GM10266 (cell line): Measurements from ENCODE around the gene OR51F1.
"Not testable (repeated sequence)": the region's sequence is repeated elsewhere in the genome, so short reads cannot be mapped to it uniquely, and the experiment has no call there.

Experiments used
- DNase-seq: peaks from one replicate; pipeline ENCODE4 v3.0.0; 2012; ENCODE audit errors: extremely low spot score
- TF ChIP-seq, protein P1 (sequence below): IDR thresholded peaks from 2 replicates; pipeline ENCODE4 v1.5.1; 2012; ENCODE audit warnings: mild to moderate bottlenecking, low read depth; ENCODE audit not compliant: control insufficient read depth, insufficient read depth; ENCODE audit errors: missing control alignments

The OR51F1 gene

DNA sequence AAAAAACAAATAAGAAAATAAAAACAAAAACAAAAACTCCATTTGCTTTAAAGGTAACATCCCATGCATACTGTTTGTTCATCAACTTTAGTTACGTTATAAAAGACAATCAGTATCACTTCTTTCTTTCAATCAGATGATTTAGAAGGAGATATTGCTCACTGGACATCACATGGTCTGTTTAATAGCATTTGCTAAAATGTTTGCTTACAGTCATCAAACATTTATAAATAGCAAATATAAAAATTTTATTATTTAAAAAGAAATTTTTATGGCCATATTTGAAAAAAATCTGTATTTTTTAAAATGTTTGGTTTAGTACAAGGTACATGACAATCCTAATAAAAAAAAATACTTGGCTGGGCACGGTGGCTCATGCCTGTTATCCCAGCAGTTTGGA is 42.6 kb downstream of the OR51F1 start:
- TF ChIP-seq, protein P1, sequence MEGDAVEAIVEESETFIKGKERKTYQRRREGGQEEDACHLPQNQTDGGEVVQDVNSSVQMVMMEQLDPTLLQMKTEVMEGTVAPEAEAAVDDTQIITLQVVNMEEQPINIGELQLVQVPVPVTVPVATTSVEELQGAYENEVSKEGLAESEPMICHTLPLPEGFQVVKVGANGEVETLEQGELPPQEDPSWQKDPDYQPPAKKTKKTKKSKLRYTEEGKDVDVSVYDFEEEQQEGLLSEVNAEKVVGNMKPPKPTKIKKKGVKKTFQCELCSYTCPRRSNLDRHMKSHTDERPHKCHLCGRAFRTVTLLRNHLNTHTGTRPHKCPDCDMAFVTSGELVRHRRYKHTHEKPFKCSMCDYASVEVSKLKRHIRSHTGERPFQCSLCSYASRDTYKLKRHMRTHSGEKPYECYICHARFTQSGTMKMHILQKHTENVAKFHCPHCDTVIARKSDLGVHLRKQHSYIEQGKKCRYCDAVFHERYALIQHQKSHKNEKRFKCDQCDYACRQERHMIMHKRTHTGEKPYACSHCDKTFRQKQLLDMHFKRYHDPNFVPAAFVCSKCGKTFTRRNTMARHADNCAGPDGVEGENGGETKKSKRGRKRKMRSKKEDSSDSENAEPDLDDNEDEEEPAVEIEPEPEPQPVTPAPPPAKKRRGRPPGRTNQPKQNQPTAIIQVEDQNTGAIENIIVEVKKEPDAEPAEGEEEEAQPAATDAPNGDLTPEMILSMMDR, result no peak
- DNase-seq, result no peak

DNA sequence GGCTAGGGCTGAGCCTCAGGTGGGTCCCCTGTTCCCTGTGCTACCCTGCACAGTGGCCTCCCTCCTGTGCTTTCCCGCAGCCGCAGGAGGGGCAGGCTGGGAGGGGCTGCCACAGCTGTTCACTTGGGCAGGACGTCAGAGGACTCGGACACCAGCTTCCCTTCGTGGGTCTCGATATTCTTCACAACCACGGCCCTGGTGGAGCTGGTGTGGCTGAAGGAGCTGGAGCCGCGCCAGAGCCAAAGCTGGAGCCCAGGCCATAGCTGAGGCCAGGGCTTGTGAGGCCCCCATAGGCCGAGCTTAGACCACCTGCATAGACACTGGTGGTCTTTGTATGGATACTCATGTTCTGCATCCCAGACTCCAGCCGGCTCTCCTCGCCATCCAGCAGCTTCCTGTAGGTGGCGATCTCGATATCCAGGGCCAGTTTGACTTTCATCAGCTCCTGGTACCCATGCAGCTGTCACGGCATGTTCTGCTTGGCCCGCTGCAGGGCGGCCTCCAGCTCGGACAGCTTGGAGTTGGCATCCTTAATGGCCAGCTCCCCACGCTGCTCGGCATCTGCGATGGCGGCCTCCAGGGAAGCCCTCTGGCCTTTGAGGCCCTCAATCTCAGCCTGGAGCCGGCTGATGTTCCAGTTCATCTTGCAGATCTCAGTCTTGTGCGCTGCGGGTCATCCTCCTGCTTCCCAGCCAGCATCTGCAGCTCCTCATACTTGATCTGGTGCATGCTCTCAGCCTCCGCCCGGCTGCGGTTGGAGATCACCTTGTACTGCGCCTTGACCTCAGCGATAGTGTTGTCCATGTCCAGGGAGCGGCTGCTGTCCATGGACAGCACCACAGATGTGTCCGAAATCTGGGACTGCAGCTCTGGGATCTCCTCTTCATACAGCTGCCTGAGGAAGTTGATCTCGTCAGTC is 46.9 kb downstream of the OR51F1 start:
- DNase-seq, result not testable (repeated sequence)
- TF ChIP-seq, protein P1, result peak; percentile 6
